Measurements from ENCODE around the gene TUBGCP4. TPM values are rescaled to one million over a fixed set of nuclear protein-coding genes. Genes with fewer than 3 reads are reported as not detected.

Gene TUBGCP4
- total and polyA plus RNA-seq, 9 of the 15 experiments (the other 6 are each of a cell fraction or from before 2014, with no cell fraction given) = 10.7 to 50.2 (median 29.6) TPM

GRCh38 chr15:43370975-43371974, at the start of gene TUBGCP4, which contains the start of gene ZSCAN29 (continued):
- TF ChIP-seq ZNF3 (CRISPR knock-in tag; IDR thresholded peaks at IDR 0.05) (no peak), CREB5 (CRISPR knock-in tag; IDR thresholded peaks at IDR 0.05) (no peak), NR1H2 (CRISPR knock-in tag; IDR thresholded peaks at IDR 0.05) (no peak), ZEB2 (IDR thresholded peaks at IDR 0.05) (peak; percentile 74), NCOR1 (IDR thresholded peaks at IDR 0.05) (no peak), ZNF124 (CRISPR knock-in tag; IDR thresholded peaks at IDR 0.05) (no peak), TSC22D4 (tag; IDR thresholded peaks at IDR 0.05) (no peak), ZBTB33 (CRISPR knock-in tag; IDR thresholded peaks at IDR 0.05) (no peak), BRD9 (IDR thresholded peaks at IDR 0.05; ENCODE audit: low read depth, partially characterized antibody) (no peak), GATAD2B (IDR thresholded peaks at IDR 0.05; ENCODE audit: borderline replicate concordance) (no peak), ZBTB40 (IDR thresholded peaks at IDR 0.05) (peak; percentile 81), ZBTB40 (CRISPR knock-in tag; IDR thresholded peaks at IDR 0.05) (no peak), TCF3 (CRISPR knock-in tag; IDR thresholded peaks at IDR 0.05) (no peak; the same call in 1 of the 2 replicates), RBM22 (IDR thresholded peaks at IDR 0.05; ENCODE audit: low read depth, low read length, poor library complexity, severe bottlenecking) (no peak), FOXP1 (CRISPR knock-in tag; IDR thresholded peaks at IDR 0.05) (no peak; the same call in 1 of the 2 replicates), U2AF2 (optimal IDR thresholded peaks at IDR 0.05; ENCODE audit: low read depth, low read length) (no peak)

Measured in K562 (cell line).